Hematopoietic multipotent progenitor cell treated with erythropoietin and hydrocortisone succinate and interleukin-3 and kit ligand, for 17 days (in vitro differentiated cells): ENCODE results near the gene RHBG.
A peak's percentile ranks its signal among the peaks of the same experiment; 100 is the strongest.
"Not testable (repeated sequence)": the region's sequence is repeated elsewhere in the genome, so short reads cannot be mapped to it uniquely, and the experiment has no call there.

Experiments
- DNase-seq: peaks from one replicate; pipeline ENCODE4 v3.0.0-alpha.2; 2015; ENCODE audit warnings: low spot score

Gene RHBG, protein sequence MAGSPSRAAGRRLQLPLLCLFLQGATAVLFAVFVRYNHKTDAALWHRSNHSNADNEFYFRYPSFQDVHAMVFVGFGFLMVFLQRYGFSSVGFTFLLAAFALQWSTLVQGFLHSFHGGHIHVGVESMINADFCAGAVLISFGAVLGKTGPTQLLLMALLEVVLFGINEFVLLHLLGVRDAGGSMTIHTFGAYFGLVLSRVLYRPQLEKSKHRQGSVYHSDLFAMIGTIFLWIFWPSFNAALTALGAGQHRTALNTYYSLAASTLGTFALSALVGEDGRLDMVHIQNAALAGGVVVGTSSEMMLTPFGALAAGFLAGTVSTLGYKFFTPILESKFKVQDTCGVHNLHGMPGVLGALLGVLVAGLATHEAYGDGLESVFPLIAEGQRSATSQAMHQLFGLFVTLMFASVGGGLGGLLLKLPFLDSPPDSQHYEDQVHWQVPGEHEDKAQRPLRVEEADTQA

DNA sequence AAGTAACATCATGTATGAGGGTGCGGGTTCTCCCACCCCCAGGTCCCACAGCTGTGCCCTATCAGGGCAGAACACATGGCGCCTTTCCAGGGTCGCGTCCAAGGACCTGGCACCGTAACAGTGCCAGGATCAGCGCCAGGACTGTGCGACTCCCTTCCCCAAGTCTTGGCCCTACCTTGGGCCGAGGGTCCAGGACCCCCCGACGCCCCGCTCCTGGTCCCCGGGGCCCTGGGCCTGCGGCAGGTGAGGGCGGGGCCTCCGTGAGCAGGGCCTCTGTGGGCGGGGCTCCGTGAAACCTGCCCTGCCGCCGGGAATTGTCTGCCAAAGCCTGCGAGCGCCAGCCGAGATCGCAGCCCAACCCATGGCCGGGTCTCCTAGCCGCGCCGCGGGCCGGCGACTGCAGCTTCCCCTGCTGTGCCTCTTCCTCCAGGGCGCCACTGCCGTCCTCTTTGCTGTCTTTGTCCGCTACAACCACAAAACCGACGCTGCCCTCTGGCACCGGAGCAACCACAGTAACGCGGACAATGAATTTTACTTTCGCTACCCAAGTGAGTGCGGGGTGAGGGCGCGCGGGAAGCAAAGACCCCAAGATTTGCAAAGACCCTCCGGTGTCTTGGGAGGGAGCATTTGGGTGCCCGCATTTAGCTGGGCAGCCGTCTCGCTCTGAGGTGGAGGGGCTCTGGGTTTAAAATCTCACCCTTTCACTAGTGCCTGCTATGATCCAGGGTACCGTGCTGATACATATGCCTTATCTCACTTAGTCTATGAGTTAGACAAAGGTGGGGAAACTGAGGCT lies at the start of gene RHBG:
RHBG (plus strand) TSS at position 323 of the 796 bp plus-strand sequence; CDS start at position 362, 39 bp downstream.
- DNase-seq: no peak

DNA sequence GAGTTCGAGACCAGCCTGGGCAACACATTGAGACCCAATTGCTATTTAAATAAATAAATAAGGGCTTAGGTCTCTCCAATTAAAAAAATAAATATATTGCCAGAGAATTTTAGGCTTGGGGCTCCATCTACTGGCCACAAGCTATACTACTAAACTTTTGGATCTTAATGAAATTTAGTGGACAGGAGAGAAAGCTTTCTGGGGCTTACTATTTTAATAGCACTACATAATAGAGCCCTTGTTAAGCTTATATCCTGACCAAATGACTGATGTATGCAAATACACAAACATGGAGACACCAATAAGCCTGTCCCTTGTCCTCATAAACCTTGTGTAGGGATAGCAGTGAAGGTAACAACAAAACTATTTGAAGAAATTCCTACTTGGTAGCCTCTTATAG lies 49.3 kb upstream of the RHBG start:
- DNase-seq: peak; percentile 71

DNA sequence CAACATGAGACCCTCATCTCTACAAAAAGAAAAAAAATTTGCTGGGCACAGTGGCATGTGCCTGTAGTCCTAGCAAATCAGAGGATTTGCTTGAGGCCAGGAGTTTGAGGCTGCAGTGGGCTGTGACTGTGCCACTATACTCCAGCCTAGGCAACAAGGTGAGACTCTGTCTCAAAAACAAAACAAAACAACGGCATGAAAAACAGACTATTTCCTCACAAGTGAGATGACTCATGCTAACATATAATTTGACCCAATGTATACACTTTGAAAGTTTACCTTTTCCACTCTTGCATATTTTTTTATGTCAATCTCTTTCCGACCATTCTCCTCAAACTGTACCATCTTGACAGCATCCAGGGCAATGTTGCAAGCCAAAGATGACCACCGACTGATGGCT lies 48.5 kb upstream of the RHBG start:
- DNase-seq: no peak

DNA sequence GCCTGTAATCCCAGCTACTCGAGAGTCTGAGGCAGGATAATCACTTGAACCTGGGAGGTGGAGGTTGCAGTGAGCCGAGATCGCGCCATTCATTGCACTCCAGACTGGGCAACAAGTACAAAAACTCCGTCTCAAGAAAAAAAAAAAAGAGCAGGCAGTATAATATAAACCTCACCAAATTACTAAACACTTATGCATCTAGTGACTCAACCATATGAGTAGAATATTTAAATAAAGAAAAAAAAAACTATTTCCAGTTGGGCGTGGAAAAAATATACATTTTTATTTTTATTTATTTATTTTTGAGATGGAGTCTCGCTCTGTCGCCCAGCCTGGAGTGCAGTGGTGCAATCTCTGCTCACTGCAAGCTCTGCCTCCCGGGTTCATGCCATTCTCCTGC lies 45.8 kb upstream of the RHBG start:
- not testable (repeated sequence) for DNase-seq

DNA sequence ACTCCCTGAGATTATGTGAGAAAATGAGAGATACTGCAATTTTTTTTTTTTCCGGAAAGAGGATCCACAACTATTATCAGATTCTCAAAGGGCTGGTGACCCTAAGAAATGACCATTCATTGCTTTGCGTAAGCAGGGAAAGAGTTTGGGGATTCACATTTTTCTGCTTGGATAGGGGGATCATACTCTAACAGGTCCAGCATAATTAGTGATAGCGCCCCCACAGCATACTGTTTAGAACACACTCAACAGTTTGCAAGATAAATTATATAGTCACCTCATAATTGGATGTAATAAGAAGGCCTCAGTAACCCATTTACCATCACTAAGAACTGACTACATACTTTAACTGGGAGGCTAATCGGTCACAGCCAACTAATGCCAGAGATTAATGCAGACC lies 32.8 kb upstream of the RHBG start:
- DNase-seq: peak; percentile 23

DNA sequence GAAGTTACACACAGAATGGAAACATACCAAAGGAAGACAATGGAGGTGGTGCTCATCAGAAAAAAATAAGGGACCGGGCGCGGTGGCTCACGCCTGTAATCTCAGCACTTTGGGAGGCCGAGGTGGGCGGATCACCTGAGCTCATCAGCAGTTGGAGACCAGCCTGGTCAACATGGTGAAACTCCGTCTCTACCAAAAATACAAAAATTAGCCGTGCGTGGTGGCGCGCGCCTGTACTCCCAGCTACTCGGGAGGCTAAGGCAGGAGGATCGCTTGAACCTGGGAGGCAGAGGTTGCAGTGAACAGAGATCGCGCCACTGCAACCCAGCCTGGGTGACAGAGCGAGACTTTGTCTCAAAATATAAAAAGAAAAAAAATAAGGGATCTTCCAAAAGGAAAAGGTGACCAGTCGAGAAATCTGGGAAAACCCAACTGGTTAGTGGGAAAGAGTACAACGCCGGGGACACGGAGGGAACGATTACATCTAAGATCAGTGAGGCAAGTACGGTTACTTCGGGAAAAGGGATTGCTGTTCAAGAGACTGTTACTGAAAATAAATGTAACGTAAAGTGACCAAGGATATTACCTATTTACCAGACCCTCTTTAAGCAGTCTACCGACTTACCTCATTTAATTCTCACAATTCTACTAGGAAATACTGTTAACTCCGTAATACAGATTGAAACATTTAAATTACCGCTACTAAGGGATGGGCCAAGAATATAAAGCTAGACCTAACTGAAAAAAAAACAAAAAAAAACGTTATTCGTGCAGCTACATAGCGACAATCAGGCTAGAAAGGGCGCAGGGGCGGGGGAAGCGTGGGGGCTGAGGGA lies 31.7 kb upstream of the RHBG start:
- peak; percentile 31 for DNase-seq

DNA sequence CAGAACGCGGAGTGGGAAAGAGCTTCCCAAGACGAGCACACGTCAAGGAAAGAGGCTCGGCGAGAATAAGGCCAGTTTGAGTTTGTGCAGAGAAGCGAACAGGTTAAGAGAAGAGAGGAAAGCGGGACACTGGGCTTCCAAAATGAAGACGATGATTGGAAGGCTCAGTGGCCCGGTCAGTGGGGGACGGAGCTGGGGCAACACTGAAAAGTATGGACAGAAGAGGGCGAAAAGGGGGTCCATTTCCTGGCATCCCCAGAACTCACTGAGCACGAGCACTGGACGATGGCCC lies 31.2 kb upstream of the RHBG start:
- no peak for DNase-seq

DNA sequence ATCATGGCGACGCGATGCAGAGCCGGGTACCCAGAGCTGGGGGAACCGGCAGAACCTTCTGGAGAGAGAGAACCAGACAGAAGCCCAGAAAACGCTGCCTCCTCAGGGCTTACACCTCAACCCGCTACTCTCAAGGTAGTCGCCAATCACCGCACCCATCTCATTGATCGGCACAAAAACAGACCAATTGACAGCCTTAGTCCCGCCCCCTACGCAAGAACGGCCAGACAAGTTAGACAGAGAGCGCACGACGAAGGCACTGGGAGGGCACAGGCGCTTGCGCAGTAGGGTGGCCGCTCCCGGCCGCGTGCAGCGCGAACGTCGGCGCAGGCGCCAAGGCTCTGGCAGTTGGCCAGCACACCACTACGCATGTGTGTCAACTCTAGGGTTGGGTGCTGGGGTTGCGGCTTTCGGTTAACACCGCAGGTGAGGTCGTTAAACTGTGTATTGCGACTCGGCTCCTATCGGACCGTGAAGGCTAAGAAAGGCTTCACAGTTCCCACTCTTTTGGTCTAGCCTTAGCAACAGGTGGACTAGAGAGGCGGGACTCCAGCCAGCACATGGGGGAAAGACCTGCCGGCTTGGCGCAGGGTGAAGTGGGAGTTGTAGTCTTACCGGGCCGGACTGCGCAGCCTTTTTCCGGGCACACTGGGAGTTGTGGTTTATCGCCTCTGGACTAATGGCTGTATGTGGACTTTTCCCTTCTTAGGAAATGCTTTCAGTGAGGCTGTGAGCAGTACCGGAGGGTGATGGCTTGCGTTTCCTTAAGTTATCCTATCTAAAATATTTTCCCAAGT lies 30.6 kb upstream of the RHBG start, which contains the start of the genes CCT3 and TSACC:
CCT3 (minus strand) TSS at position 113 of the 797 bp plus-strand sequence; CDS start at position 5, 108 bp downstream.
TSACC (plus strand) TSS at position 347 of the 797 bp plus-strand sequence. CDS start 1,232 bp downstream, outside the sequence.
- DNase-seq: peak; percentile 100

DNA sequence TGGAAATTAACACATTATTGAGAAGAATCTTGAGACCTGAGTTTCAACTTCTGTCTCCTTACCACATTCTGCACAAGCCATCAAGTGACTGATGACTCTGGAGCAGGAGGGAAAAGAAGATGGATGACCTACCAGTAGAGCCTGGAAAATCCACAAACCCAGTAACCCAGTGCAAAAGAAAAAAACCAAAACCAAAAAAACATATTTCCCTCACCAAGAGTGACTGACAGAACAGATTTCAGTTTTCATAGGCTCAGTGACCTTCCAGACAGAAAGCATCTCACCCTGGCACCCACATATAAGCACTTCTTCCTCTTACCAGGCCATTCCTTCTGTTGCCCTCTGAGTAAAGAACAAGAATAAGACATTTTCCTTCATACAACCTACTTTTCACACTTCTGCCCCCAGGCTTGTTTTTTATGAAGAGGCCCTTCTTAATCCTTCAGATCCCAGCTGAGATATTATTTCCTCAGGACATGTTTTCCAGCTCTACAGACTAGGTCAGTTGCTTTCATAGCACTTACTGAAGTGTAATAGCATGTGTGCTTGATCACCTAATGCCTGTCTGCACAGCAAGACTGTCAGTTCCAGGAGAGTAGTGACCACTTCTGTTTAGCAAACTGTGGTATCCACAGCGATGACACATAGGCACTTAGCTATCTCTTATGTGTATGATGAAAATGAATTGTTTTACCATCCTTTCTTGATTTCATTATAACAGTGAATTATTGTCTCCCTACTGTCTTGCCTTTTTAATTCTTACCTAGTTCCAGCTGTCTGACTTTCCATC lies 26.6 kb upstream of the RHBG start:
- DNase-seq: no peak

DNA sequence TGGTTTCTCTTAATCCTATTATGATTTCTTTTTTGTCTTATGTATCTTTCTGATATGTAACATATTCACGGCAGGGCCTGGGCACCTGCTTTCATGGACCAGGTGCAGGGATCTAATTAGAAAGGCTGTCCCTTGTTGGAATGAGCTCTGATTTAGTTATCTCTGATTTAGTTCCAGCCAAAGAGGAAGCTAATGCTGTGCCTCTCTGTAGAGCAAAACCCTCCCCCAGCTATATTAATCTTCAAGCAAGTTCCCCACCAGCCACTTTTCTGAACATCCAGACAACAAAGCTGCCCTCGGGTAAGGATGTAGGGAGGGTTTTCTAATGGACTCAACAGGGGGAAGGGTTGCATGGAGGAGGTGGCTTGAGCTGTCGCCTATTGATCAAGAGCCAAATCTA lies 24.6 kb upstream of the RHBG start:
- no peak for DNase-seq

DNA sequence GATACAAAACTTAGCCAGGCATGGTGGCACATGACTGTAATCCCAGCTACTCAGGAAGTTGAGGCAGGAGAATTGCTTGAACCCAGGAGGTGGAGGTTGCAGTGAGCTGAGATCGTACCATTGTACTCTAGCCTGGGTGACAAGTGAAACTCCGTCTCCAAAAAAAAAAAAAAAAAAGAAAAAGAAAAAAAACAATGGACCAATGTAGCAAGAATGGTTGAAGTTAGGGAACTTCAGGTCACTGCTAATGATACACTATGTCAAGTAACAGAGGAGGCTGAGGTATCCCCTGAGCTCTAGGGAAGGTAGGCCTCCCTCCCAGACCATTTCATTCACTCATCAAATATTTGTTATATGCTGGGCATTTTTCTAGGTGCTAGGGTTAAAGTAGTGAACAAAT lies 23.0 kb upstream of the RHBG start:
- DNase-seq: not testable (repeated sequence)

DNA sequence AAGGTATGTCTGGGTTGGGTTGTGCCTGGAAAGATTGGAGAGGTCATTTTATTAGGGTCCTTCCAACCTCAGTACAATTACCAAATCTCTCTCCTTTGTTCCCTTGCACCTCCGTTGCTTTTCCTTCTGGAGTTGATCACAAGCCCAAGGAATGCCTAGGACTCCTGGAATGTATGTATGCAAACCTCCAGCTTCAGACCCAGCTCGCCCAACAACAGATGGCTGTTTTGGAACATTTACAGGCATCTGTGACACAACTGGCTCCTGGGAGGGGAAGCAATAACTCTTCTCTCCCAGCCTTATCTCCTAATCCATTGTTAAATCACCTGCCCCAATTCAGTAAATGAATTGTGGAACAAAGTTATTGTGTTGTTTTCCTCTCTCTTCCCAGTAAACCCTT lies 22.4 kb upstream of the RHBG start:
- no peak for DNase-seq

DNA sequence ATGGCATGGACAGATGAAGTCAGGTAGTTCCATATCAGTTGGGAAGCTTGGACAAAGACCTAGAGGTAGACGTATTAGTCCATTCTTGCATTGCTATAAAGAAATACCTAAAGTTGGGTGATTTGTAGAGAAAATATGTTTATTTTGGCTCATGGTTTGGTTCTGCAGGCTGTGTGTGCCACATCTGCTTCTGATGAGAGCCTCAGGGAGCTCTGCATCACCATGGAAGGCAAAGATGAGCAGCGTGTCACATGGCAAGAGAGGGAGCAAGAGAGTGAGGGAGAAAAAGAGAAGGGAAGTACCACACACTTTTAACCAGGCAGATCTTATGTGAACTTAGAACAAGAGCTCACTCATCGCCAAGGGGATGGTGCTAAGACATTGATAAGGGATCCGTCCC lies 21.7 kb upstream of the RHBG start:
- no peak for DNase-seq

DNA sequence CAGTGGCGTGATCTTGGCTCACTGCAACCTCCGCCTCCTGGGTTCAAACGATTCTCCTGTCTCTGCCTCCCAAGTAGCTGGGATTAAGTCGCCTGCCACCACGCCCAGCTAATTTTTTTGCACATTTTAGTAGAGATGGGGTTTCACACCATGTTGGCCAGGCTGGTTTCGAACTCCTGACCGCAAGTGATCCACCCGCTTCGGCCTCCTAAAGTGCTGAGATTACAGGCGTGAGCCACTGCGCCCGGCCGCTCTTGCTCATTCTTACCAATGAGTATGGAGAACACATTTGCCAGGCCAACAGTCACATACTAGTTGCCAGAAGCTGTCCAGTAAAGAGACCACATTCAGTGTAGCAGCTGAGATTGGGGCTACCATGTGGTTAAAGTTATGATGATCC lies 16.5 kb upstream of the RHBG start:
- DNase-seq: not testable (repeated sequence)

DNA sequence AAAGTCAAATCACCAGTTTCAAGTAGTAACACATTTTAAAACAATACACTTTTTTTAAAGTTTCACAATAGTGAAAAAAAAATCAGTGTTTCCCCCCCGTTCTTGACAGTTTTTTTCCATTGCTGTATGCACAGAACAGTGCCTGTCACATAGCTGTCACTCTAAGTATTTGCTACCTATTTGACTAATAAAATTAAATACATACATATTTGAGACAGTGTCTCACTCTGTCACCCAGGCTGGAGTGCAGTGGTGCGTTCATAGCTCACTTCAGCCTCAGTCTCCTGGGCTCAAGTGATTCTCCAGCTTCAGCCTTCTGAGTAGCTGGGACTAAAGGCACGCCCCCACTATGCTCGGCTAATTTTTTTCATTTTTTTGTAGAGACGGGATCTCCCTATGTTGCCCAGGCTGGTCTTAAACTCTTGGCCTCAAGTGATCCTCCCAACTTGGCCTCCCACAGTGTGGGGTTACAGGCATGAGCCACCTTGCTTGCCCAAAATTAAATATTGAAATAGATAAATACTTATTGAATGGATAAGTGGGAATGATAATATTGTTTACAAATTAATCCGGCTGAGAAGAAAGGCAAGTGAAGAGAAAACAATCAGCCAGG lies 12.6 kb upstream of the RHBG start:
- DNase-seq: no peak

DNA sequence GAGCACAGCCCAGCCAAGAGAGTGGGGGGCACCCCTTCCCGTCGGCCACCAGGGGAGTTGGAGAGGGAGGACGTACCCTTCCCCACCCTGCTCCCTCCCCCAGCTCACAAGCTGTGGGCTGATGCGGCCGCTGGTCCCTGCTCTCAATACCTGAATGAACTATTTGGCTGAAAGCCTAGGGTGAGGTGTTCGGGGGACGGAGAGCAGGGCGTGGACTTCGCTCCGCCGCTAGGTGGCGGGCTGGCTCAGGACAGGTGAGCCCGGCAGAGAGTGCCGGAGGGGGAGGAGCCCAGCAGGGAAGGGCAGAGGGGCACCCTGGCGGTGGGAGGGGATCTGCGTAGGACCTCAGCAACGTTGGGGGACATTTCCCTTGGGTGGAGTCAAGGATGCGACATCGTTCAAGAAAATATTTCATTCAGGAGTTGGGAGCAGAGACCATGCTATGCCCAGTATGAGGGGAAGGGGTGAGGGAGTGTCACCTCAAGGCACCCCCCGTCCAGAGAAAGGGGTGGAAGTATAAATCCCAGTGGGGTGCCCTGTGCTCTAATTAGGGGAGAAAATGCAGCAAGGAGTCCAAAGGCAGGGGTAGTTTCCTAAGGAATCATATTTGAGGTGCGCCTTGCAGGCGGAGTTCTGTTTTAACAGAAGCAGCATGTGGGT lies 12.0 kb upstream of the RHBG start:
- peak; percentile 61 for DNase-seq

DNA sequence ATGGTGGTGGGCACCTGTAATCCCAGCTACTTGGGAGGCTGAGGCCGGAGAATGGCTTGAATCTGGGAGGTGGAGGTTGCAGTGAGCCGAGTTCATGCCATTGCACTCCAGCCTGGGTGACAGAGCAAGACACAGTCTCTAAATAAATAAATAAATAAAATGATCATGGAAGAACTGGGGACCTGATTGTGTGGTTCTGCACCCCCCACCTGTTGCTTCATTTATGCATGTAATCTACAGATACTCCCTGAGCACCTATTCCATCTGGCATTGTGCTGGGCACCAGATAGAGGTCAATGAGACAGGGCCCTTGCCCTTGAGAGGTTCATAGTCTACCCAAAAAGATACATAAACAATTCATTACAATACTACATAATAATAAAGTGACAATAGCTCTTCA lies 11.0 kb upstream of the RHBG start:
- DNase-seq: no peak

DNA sequence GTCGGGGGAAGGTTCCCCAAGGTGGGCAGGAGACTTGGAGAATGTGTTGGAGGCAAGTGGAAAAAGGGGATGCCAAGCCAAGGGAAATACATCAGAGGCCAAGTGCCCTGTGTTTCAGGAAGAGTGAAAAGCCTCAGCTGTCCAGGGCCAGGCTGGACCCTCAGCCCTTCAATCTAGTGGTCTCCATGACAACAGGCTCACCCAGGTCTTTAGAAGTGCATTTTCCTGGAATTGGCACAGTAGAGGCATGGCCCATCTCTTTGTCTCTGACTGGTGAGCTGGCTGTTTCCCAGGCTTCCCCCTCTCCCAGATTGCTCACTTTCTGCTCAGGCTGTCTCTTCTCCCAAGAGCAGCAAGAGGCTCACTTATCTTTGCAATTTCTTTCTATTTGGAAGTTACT lies 10.4 kb upstream of the RHBG start:
- no peak for DNase-seq

DNA sequence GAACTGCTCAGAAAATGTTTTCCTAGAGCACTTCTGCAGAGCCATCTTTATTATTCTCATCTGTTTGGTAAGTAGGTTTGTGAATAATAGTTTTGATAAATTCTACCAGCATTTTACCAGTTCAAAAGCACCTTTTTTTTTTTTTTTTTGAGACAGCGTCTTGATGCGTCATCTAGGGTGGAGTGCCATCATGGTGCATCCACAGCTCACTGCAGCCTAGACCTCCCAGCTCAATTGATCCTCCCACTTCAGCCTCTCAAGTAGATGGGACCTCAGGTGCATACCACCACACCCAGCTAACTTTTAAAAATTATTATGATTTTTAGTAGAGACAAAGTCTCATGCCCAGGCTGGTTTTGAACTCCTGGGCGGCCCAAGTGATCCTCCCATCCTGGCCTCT lies 9.8 kb upstream of the RHBG start:
- no peak for DNase-seq

DNA sequence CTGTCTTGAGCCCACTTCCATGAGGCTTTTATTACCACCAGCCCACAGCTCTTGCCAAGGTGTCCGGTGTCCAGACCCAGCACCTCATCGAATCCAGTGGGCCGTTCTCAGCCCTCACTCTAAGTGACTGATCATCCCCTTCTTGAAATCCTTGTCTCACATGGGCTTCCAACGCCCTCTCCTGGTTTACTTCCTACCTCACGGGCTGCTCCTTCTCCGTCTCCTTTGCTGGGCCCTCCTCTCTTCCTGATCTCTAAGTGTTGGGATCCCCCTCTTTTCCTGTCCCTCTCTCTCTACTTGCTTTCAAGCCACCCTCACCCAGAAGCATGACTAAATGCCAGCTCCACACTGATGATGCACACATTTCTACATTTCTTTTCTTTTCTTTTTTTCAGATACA lies 9.0 kb upstream of the RHBG start:
- DNase-seq: no peak
